DND-41 (cell line): ENCODE data around the gene SAMD11.

Source experiments
- EZH2 ChIP-seq: IDR thresholded peaks from 3 replicates; pipeline ENCODE4 v1.6.1; 2012; ENCODE audit warnings: borderline replicate concordance, low read depth, mild to moderate bottlenecking, moderate library complexity, low read length, inconsistent platforms; ENCODE audit not compliant: severe bottlenecking
- TF ChIP-seq, protein P1 (sequence below): IDR thresholded peaks from 2 replicates; pipeline ENCODE4 v1.5.1; 2012; ENCODE audit warnings: borderline replicate concordance, low read length, moderate library complexity, mild to moderate bottlenecking; ENCODE audit not compliant: poor library complexity, severe bottlenecking; ENCODE audit errors: extremely low read depth

DNA sequence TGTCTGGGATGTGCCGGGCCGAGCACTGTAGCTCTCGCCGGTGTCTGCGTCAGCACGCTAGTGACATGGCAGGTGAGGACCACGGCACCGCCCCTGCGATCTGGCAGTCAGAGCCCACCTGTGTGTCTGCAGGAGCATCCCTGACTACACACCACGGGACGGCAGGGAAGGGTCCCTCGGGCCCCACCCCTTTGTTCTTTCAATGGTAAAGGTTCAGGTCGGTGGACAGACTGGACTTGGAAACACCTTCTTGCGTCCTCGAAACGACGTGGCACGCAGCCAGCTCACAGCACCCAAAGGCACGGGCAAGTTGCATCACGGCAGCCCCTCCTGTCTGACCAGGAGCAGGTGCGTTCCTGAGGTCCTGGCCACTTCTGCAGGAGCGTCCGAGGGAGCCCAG lies 3.7 kb upstream of the SAMD11 start:
- TF ChIP-seq, protein P1, sequence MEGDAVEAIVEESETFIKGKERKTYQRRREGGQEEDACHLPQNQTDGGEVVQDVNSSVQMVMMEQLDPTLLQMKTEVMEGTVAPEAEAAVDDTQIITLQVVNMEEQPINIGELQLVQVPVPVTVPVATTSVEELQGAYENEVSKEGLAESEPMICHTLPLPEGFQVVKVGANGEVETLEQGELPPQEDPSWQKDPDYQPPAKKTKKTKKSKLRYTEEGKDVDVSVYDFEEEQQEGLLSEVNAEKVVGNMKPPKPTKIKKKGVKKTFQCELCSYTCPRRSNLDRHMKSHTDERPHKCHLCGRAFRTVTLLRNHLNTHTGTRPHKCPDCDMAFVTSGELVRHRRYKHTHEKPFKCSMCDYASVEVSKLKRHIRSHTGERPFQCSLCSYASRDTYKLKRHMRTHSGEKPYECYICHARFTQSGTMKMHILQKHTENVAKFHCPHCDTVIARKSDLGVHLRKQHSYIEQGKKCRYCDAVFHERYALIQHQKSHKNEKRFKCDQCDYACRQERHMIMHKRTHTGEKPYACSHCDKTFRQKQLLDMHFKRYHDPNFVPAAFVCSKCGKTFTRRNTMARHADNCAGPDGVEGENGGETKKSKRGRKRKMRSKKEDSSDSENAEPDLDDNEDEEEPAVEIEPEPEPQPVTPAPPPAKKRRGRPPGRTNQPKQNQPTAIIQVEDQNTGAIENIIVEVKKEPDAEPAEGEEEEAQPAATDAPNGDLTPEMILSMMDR: no peak
- no peak for TF ChIP-seq EZH2
